NT2/D1 (cell line): ENCODE results near the gene GOLGA6C.
"Not testable (repeated sequence)": the region's sequence is repeated elsewhere in the genome, so short reads cannot be mapped to it uniquely, and the experiment has no call there.

Source experiments
- DNase-seq: peaks from one replicate; pipeline ENCODE4 v3.0.0-alpha.2; 2011; ENCODE audit warnings: low read depth, low spot score
- H3K27me3 ChIP-seq: 2 replicates; pipeline ENCODE4 v1.6.0; 2011; ENCODE audit warnings: mild to moderate bottlenecking; ENCODE audit not compliant: insufficient read length, insufficient read depth
- H3K36me3 ChIP-seq: 2 replicates; pipeline ENCODE4 v1.6.1; 2011; ENCODE audit warnings: mild to moderate bottlenecking, low read length, mixed read lengths; ENCODE audit not compliant: insufficient read depth, insufficient read length
- H3K4me1 ChIP-seq: 2 replicates; pipeline ENCODE4 v1.5.1; 2011; ENCODE audit not compliant: insufficient read depth, insufficient read length
- H3K4me3 ChIP-seq: 2 replicates; pipeline ENCODE4 v1.5.1; 2011; ENCODE audit warnings: low read depth; ENCODE audit not compliant: insufficient read length
- H3K9ac ChIP-seq: 2 replicates; pipeline ENCODE4 v1.6.0; 2011; ENCODE audit warnings: low read depth; ENCODE audit not compliant: insufficient read length
- H3K9me3 ChIP-seq: 2 replicates; pipeline ENCODE4 v1.5.1; 2011; ENCODE audit warnings: mild to moderate bottlenecking, low read length; ENCODE audit not compliant: insufficient read depth
- SUZ12 ChIP-seq: IDR thresholded peaks from 2 replicates; pipeline ENCODE4 v1.6.1; 2011; ENCODE audit not compliant: insufficient read length, insufficient read depth; ENCODE audit errors: extremely low read depth
- YY1 ChIP-seq: IDR thresholded peaks from 2 replicates; pipeline ENCODE4 v1.6.1; 2011; ENCODE audit not compliant: insufficient read length, insufficient read depth
- ZNF274 ChIP-seq: IDR thresholded peaks from 2 replicates; pipeline ENCODE4 v1.6.1; 2011; ENCODE audit warnings: mild to moderate bottlenecking, low read depth, low read length

The GOLGA6C gene

GRCh38 chr15:75249726-75250125 lies 8.4 kb upstream of the GOLGA6C start:
- H3K9ac ChIP-seq, result no peak overlapping the region
- DNase-seq, result no peak
- no peaks in the 10 kb centered on the region for H3K9me3 ChIP-seq
- H3K4me3 ChIP-seq, result no peak overlapping the region
- peaks cover 11% of the 10 kb centered on the region for H3K27me3 ChIP-seq
- TF ChIP-seq SUZ12 (no peak), ZNF274 (no peak), YY1 (no peak)
- no peaks in the 10 kb centered on the region for H3K36me3 ChIP-seq
- H3K4me1 ChIP-seq, result peaks cover 6% of the 10 kb centered on the region

GRCh38 chr15:75251343-75251742 lies 6.8 kb upstream of the GOLGA6C start:
- H3K9ac ChIP-seq, DNase-seq, H3K4me1 ChIP-seq, H3K9me3 ChIP-seq, H3K4me3 ChIP-seq, H3K36me3 ChIP-seq: not testable (repeated sequence)
- H3K27me3 ChIP-seq, result peaks cover 11% of the 10 kb centered on the region

GRCh38 chr15:75252285-75252684 lies 5.8 kb upstream of the GOLGA6C start:
- not testable (repeated sequence) for H3K36me3 ChIP-seq, H3K9ac ChIP-seq, H3K9me3 ChIP-seq, DNase-seq, H3K4me1 ChIP-seq, H3K4me3 ChIP-seq
- H3K27me3 ChIP-seq, result peaks cover 11% of the 10 kb centered on the region

- H3K36me3 ChIP-seq, H3K27me3 ChIP-seq, H3K9ac ChIP-seq, H3K4me3 ChIP-seq, H3K4me1 ChIP-seq, H3K9me3 ChIP-seq, DNase-seq: not testable (repeated sequence)
Observed at GRCh38 chr15:75258620-75259343, 648 bp downstream of the GOLGA6C start.

DNA sequence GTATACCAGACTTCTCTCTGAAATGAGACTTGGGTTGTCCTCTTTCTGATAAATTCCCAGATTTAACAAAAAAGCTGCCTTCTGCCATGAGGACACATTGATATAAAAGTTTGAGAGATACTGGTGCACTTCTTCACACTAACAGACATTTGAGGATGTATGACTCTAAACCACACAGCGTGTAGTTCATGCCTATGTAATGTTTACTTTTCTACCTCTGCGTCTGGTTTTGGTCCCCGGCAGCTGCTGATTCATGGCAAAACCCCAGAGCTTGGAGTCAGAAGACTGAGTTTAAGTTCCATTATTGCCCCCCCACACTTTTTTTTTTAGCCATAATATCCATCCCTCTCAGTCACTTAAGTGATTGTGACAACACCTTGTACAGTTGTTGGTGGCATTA lies 1.7 kb downstream of the GOLGA6C start:
- DNase-seq, H3K4me3 ChIP-seq, H3K9ac ChIP-seq, H3K9me3 ChIP-seq, H3K27me3 ChIP-seq, H3K4me1 ChIP-seq, H3K36me3 ChIP-seq: not testable (repeated sequence)

- not testable (repeated sequence) for DNase-seq, H3K4me3 ChIP-seq, H3K9ac ChIP-seq, H3K4me1 ChIP-seq, H3K27me3 ChIP-seq, H3K9me3 ChIP-seq, H3K36me3 ChIP-seq
Observed at GRCh38 chr15:75273751-75274359, 15.7 kb downstream of the GOLGA6C start.

DNA sequence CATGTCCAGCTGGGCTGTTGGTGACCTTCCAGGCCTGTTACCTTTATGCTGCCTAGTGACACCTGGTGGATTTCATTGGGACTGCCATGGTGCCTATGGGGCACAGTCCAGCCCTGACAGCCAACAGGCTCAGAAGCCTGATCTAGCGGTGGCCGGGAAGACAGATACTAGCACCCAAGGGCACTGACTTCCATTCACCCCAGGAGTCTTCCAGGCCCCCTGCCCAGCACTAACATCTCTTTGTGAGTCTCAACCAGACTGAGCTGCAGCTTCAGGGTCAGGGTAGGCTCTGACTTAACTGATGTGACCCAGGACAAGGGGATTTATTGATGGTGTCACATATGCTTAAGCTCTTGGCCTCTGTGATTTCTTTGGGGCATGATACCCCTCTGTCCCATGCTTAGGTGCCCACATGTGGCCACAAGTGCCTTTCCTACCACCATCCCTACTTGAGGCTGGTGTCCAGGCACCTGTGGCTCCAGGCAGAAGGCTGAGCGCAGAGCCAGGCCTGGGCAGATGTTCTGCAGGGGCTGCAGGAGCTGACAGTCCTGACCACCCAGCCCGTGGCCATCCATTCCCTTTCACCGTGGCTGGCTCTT lies 16.5 kb downstream of the GOLGA6C start:
- H3K27me3 ChIP-seq, H3K36me3 ChIP-seq, H3K4me3 ChIP-seq, H3K4me1 ChIP-seq, H3K9ac ChIP-seq, DNase-seq, H3K9me3 ChIP-seq: not testable (repeated sequence)

DNA sequence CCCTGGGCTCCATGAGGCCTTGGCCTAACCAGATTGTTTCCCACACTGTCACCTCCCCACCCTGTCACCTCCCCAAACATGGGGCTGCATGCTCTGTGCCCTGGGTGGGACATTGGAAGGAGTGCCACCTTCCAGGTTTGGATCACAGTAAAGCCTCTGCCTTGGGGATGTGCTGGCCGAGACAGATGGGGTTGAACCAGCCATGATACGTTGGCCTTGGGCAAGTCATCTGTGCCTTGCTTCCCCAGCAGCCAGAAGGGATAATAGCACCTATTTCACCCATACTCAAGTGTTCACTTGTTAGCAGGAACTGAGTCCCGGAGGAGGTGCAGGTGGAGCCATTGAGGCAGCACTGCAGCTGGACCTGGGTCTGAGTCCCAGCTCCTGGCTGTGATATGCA lies 17.5 kb downstream of the GOLGA6C start:
- DNase-seq, H3K27me3 ChIP-seq, H3K4me1 ChIP-seq, H3K36me3 ChIP-seq, H3K9me3 ChIP-seq, H3K9ac ChIP-seq, H3K4me3 ChIP-seq: not testable (repeated sequence)

DNA sequence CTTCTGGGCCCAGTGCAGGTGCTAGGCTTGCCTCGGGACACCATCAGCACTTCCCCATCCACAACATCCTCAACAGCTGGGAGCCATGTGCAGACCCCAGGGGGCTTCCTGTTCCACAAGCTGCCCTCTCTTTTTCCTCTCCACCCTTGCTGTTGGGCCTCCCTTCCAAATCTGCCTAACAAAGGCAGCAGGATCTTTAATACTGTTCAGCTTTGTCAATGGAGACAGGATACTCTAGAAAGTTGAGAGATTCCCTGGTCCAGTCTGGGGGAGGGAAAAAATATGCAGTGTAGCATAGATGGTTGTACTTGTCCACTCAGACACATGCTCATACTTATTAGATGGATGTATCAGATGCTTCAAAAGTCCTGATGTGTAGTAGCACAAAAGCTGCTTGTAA lies 20.4 kb downstream of the GOLGA6C start:
- not testable (repeated sequence) for H3K9ac ChIP-seq, H3K4me1 ChIP-seq, H3K9me3 ChIP-seq, H3K4me3 ChIP-seq, H3K36me3 ChIP-seq, H3K27me3 ChIP-seq
- peak; percentile 80 for DNase-seq

DNA sequence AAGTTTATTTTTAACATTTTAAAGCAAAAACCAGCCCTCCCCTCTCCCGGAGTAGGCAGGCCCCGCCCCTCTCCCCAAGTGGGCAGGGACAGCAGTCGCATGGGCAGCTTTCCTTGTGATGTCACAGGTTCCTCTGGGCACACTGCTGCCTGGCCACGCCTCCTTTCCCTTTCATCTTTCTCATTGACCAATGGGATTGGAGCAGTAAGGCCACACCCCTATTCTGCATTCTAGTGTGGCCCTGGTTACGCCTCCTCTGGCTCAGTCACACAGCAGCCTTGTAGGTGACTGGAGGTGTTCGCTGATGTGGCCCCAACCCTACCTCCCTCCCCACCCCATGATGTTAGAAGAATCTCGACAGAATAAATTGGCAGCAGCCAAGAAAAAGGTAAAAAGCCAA lies 24.4 kb downstream of the GOLGA6C start, which contains the start of gene GOLGA6D:
Gene GOLGA6D (plus strand): TSS at position 264 of the 400 bp plus-strand sequence. CDS start 41 bp downstream, at position 305.
- H3K4me1 ChIP-seq, H3K36me3 ChIP-seq, DNase-seq, H3K9me3 ChIP-seq, H3K9ac ChIP-seq, H3K27me3 ChIP-seq, H3K4me3 ChIP-seq: not testable (repeated sequence)

GRCh38 chr15:75284152-75284551 lies 26.0 kb downstream of the GOLGA6C start:
- H3K4me3 ChIP-seq, H3K27me3 ChIP-seq, DNase-seq, H3K9ac ChIP-seq, H3K36me3 ChIP-seq, H3K4me1 ChIP-seq, H3K9me3 ChIP-seq: not testable (repeated sequence)
